GM19397 (cell line): ENCODE data around the gene PIEZO2.
"Not testable (repeated sequence)": the region's sequence is repeated elsewhere in the genome, so short reads cannot be mapped to it uniquely, and the experiment has no call there.

Experiments
- ATAC-seq: cut with Tn5 transposase; IDR thresholded peaks from one replicate; pipeline ENCODE4 v1.9.1; 2021; ENCODE audit warnings: mild to moderate bottlenecking, moderate library complexity; ENCODE audit not compliant: unreplicated experiment

The PIEZO2 gene

DNA sequence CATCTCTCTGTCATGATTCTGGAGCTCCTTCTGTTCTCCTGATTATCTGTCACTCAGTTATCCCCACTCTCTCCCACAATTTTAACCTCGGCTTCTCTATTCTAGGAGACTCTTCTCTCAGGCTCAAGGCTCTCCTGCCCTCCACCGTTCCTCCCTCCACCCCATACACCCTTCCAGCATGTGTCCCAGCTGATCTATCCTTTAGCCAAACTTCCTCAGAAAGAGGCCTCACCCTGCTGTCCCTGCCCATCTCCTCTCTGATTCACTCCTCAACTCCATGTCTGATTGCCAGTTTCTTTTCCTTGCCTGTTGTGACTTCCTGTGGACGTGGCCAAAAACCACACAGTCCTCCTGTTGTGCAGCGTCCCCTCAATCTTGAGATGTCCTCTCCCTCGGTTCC lies 505.4 kb downstream of the PIEZO2 start:
- ATAC-seq = not testable (repeated sequence)

DNA sequence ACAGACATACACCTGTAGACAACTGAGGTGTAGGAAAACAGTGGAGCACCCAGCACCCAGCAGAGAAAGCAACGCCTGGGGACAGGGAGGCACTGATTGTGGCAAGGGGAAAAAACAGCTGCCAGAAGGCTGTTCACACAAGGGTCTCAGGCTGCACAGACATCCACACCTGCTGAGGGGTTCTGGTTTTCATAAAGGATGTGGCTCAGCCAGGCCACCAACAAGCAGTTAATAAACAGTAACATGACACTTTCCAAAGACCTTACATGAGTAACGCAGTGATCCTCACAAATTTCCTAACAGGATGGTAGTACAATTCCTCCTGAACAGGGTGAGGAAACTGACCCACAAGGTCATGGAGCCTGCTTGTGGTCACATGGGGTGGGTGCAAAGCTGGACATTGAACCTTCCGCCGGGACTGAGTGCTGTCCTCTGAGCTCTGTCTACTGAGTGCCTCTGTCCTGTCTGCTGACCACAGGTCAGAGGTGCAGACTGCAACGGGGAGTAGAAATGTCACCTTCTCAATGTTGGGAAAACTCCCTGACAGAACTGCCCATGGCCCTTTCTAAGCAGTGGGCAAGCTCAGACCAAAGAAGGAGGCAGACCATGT lies 506.3 kb downstream of the PIEZO2 start:
- ATAC-seq = peak; percentile 56

DNA sequence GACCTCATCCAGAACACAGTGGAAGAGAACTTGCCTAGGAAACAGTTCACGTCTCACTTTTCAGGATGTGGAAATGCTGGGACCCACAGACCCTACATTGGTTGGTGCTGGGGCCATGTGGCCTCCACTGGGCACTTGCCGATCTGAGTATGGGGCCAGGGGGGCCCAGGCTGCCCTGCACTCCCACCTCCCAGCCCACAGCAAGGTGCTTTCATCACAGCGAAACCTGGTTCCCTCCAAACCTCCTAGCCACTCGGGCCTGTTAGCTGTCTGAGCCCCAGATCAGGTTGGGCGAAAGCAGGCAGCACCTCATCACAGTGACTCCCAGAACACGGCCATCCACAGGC lies 510.9 kb downstream of the PIEZO2 start:
- ATAC-seq = not testable (repeated sequence)

DNA sequence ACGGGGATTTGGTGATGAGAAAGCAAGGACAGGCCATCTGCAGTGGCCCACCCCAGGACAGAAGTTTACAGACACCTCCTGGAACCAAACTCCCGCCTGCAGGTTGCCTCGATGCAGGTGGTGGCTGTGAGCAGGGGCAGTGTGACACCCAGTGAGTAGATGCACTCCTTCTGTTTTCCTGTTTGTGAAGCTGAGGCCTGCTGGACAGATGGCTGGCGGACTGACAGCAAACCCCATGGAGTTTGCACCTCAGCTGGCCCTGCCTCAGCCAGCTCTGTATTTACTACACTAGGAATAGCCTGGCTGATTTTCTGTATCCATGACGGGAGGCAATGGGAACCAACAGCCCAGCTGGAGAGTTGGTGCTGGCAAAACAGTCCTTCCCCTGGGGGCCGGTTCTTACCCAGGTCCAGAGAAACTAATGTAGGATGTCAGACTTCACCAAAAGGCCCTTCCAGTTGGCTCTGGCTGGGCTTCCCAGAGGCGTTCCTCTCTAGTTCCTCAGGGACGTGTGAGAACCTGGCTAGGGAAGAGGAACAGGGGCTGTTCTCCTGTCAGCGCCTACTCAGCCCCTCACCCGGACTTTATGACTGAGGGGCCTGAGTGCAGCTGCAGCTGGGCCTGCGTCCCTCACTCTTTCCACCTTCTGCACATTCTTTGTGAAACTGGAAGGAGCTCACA lies 511.4 kb downstream of the PIEZO2 start:
- not testable (repeated sequence) for ATAC-seq

DNA sequence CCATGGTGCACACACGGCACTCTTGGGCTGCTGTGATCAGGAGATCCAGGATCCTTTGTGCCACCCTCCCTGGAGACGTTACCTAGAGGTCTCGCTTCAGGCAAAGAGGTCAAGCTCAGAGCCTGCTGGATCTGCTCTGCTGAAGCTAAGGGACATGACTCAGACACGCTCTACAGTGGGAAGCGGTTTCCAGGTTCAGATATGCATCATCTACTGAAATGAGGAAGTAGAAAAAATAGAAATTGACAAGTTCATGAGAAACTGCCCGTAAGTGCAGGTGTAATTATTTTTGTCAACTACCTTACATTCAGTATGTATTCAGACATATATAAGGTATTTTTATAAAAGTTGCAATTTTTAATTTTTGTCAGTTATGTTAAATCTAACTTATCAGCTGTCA lies 520.3 kb downstream of the PIEZO2 start:
- ATAC-seq = peak; percentile 96

DNA sequence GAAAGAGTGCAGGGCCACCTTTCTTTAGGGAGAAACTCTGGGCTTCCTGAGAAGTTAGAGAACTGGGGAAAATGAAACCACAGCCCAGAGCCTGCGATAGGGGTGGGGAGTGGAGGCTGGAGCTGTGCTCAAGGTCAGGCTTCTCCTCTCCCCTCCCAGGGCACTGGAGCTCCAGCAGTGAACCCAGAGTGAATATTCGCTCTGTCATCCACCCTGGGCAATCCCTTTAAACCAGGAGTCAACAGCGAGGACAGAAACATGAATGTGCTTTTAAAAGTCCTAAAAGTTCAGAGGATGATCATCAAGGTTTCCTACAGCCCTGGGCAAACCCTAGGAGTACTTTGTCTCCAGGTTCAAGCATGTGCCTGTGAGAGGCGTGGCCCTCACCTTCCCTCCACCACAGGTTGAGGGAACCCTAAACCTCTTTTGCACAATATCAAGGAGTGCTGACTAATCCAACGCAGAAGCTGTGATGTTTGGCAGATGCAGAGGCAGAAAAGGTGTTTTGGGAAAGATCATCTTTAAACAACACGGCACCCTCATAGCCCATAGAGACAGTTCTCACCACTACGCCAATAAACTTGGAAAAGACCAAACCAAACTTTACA lies 522.7 kb downstream of the PIEZO2 start:
- not testable (repeated sequence) for ATAC-seq

DNA sequence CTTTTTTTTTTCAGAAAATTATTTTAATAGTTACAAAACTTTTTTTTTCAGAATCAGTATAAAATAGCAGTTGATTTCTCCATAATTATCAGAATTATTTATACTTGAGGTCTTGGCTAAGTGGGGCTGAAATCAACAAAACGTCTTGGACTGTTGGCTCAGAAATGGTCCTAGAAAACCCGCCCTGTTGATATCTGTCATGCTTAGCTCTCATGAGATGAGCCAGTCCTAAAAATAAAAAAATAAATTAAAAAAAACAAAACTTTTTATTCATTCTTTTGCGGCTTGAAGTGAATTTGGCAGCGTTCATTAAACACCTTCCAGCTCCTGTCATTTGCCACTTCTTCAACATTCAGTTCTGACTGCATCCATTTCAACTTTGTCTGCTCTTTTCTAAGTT lies 525.8 kb downstream of the PIEZO2 start:
- not testable (repeated sequence) for ATAC-seq

DNA sequence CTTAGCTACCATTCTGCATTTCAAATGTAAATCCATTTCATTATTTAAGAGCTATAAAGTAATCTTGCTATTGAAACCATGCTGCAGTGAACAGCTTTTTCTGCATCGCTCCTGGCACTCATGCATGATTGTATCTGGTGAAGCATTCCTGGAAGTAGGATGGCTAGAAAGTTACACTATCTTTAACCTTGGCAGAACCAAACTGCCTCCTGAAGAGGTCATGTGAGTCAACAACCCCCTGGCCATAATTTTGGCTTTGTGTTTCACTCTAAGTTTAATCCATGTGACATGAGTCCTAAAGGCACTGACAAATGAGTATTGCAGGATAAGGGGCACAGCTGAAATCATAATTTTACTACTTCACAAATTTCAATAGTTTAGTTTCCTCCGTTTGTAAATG lies 526.4 kb downstream of the PIEZO2 start:
- not testable (repeated sequence) for ATAC-seq

DNA sequence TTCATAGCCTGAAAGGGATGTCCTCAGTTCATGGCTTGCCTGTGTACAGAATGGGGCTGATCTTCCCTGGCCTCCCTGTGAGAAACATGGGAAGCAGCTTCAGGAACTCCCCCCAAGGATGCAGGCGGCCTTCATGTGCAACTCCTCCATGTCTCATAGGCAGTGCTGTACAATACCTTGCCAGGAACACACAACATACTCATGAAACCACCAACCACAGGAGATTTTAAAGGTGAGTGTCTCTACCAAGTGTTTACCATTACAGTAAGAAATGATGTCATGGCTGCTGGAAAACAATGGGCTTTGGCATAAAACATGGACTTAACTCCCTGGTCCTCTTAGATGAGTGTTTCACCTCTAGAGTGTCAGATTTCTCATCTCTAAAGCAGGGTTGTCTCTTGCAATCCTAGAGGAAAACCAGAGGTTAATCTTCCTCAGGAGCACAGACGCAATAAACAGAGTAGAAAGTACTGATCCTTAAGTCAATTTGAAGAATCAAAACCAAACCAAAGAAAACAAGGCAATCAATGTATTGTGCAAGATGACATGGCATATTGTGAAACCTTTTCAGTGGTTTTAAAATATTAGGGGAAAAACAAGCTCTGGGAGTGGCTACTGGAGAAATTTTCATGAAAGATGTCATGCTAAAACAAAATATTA lies 528.6 kb downstream of the PIEZO2 start:
- ATAC-seq = not testable (repeated sequence)
